Right renal pelvis (tissue), 4 donors: ENCODE data around the gene ZNF408. TPM values are rescaled to one million over a fixed set of nuclear protein-coding genes. Genes with fewer than 3 reads are reported as not detected.

Experiments used
- DNase-seq, 4 donors: peaks; one replicate each; pipeline ENCODE4 v3.0.0-alpha.2; 2013; ENCODE audit warnings: low read depth in 4 of 4, low spot score in 3 of 4, missing footprints in 1 of 4
- polyA plus RNA-seq, 4 donors: library from polyadenylated mRNA; unstranded; fragments of 120-200 nt; gene quantifications; one replicate each; pipeline ENCODE4 v1.2.1, GENCODE V29; 2013; ENCODE audit not compliant: insufficient read length in 4 of 4

The ZNF408 gene
- polyA plus RNA-seq, 4 donors: 9.3 to 11.9 (median 9.7) TPM

- DNase-seq: no peak
Observed at GRCh38 chr11:46675288-46675851, 25.5 kb upstream of the ZNF408 start.

GRCh38 chr11:46675949-46676348 is 24.9 kb upstream of the ZNF408 start:
- DNase-seq: no peak

DNA sequence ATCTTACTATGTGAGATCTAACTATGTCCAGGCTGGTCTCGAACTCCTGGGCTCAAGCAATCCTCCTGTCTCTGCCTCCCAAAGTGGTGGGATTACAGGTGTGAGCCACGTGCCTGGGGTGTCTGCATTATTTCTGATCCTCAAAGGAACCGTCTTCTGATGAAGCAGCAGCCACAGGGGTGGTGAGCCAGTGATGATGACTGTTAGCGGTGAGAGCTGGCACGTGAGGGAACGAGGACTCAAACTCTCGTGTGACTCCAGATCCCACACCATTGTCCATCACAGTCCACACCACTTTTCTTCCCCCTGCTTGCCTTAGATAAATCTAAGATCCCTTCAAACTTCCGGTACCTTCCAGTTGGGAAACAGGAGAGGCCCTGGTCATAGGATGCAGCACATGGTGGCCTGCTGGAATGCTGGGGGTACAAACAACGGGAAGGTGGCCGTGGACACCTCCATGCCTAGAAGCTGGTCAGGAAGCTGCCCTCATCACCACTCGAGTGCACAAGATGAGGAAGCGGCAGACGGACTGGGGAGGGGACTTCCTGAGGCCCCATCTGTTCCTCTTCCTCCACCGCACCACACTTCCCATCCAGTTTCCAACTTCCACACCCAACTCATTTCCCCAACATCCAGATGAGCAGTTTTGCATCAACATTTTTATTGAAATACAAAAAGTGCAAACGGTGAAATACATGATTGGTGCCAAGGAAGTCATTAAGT is 24.2 kb upstream of the ZNF408 start:
- DNase-seq: no peak

DNA sequence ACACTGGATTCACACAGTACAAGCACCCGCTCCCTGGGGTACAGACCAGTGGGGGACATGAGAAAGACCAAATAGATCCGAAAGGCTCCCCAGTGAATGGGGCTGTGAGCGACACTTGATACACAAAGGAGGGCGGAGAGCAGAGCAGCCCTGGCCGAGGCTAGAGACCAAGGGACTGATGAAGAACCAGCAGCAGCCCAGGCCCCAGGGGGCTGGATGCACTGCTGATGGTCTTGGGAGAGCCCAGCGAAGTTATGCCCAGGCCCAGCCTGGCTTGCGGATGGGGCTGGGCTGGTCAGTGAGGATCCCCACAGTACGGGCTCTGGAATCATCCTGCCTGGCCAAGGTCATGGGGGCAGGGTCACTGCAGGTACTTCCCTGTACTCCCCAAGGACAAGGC is 23.7 kb upstream of the ZNF408 start:
- DNase-seq: no peak

GRCh38 chr11:46677991-46678740 is 22.7 kb upstream of the ZNF408 start:
- no peak for DNase-seq

- no peak for DNase-seq
Observed at GRCh38 chr11:46678741-46679130, 22.1 kb upstream of the ZNF408 start.

DNA sequence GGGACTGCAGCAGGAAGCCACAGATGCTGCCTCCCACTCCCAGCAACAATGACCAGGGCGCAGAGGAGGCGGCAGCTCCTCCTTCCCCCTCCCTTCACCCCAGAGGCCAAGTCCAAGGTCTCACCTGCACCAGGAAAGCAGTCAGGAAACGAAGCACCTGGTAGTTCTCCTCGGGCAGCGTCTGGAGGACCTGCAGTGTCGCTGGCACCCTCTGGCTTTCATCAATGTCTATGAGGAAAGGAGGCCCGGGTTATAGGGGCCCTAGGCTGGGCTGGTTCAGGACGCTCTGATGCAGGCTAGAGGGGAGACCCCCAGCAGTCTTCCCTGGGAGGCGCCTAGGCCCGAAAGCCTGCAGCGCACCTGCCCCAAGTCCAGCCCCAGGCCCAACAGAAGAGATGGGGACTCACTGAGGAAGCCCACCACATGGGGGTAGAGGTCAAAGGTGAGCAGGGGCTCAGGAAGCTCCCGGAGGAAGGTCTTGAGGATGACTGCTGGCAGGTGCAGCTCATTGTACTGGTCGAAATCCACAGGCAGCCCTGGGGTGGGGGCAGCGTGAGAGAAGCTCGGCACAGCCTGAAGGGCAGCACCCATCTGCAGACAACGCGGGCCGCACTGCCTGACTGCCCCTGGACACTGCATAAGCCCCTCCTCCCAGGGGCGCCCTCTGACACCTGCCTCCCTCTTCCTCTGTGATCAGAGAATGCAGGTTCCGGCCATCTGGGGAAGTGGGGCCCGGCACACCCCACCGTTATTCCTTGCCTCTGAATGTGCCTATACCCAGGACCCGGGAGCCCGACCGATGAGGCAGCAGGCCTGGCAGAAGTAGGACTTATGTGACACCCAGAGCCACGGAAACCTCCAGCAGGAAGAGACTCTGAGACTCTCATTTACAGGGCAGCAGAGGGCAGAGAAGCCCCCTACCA is 21.3 kb upstream of the ZNF408 start:
- no peak for DNase-seq

DNA sequence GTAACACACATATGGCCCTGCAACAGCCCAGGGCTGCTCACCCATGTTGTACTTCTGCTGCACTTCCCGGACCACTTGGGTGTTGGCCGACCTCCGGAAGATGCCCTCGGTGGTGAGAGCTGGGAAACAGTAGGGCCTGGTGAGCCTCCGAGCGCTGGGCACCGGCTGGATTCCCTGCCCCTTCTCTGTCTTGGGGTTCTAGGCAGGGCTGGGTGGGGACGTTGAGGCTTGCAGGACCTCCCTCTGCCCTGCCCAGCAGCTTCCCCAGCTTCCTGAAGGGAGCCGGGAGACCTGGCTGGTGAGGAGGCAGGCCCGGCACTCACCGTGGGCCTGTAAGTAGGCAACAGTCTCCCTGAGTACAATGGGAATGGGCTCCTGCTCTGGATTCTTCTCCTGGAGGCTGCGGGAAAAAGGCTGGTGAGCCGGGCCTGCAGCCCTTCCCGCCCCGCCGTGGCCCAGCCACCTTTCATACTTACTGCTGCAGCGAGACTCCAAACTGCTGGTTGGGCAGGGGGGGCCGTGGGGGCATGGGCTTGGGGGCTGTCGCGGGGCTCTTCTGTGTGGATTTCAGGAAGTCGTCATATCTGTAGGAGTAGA is 20.6 kb upstream of the ZNF408 start:
- DNase-seq: no peak

GRCh38 chr11:46680815-46681214 is 20.0 kb upstream of the ZNF408 start:
- DNase-seq: no peak

GRCh38 chr11:46681814-46682213 is 19.0 kb upstream of the ZNF408 start:
- DNase-seq: no peak

DNA sequence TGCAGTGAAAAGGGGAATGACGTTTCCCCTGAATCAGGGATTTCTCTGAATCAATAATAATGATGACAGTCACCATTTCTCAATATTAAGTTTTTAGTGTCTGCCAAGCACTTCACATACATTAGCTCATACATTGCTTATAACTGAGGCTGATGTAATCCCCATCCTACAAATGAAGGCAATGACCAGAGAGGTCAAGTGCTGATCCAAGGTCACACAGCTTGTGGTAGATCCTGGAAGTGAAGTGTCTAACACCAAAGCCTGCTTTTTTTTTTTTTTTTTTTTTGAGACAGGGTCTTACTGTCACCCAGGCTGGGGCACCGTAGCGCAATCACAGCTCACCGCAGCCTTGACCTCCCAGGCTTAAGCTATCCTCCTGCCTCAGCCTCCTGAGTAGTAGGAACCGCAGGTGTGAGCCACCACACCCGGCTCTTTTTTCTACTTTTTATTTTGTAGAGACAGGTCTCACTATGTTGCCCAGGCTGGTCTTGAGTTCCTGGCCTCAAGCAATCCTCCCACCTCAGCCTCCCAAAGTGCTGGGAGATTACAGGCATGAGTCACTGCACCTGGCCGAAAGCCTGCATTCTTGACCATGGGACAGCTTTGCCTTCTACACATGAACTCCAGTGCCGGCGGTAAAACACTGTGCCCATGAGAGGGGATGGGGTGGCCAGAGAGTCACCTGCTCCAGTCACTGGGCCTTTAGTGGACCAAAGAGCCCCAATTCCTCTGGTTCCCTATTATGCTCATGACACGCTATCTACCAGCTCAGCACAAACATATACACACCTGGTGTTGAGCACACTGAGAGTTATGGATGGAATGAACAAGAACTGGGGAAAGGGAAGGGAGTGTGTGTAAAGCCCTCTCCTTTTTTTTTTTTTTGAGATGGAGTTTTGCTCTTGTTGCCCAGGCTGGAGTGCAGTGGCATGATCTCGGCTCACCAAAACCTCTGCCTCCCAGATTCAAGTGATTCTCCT is 17.8 kb upstream of the ZNF408 start:
- DNase-seq: no peak

- DNase-seq: no peak
Observed at GRCh38 chr11:46684367-46684766, 16.5 kb upstream of the ZNF408 start.

DNA sequence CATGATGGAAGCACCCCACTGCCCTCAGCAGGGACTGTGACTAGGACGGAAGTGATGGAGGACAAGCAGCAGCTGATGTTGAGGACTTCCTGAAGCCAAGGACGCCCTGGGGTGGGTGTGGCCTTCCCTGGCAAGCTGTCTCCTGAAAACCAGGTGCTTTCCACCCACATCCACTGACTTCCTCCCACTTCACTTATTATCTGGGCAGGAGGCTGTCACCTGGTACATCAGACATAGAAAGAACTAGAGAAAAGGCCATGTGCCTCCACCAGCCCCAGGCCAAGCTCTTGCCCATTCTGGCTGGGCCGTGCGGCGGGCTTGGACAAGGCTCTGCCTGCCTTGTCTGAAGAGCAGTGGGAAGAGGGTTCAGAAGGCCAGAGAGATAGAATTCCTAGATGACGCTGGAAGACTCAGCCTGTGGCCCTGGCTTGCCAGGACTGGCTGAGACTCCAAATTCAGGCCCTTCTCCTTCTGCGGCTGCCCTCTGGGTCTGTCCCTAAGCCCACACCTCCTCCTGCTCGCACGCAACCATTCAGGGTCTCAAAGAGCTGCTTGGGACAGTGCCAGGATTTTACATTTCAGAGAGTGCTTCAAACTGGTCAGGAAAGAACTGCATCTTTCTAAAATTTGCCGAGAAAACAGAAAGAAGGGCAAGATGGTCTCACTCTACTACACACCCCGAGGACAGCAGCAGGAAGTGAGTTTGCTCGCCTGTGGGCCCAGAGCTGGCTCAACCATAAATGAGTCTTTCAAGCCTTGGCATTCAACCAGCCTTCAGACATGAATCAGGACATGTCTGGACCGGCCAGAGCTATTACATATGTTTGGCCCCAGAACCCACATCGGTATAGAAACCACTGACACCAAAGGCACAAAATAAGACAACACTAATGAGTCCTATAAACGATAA is 13.7 kb upstream of the ZNF408 start:
- DNase-seq: no peak

DNA sequence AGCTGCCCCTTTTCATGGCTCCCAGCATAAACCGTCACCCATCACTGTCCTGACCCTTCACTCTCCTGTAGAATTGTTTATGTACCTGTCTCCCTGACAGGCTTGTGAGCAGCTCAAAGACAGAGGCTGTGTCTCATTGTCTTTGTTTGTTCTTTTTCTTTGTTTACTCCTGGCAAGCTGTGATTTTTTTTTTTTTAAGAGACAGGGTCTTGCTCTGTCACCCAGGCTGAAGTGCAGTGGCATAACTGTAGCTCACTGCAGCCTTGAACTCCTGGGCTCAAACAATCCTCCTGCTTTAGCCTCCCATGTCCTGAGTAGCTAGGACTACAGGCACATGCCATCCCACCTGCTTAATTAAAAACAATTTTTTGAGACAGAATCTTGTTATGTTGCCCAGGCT is 10.1 kb upstream of the ZNF408 start:
- no peak for DNase-seq

DNA sequence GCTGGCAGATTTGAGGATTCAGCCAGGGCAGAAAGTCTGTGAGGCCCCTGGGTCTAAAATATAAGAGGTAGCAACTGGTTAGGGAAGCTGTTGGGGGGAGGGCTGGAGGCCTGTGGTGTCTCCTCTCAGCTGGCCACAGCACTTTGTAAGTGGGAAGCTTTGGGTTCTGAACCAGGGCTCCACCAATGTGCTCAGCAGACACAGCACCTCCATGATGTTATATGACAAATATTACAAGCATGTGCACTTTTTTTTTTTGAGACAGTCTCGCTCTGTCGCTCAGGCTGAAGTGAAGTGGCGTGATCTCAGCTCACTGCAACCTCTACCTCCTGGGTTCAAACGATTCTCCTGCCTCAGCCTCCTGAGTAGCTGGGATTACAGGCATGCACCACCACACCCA is 8.4 kb upstream of the ZNF408 start:
- DNase-seq: no peak

GRCh38 chr11:46693597-46694012 is 7.2 kb upstream of the ZNF408 start:
- no peak for DNase-seq

DNA sequence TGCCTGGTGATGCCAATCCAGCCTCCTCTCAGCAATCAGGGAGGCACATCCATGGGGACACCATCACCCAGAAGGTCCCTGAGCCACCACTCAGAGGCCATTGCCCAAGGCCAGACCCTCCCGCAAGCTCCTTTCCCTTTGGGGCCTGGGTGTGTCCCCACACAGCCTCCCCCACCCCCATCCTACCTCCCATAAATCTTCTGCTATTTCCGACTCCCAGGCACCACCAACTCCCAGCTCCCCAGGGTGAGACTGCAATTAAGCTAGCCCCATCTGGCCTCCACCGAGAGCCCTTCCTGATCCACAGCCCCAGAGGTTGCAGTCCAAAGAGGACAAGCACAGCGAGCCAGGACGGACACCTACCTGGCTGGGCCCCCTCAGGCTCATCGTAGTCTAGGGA is 6.8 kb upstream of the ZNF408 start:
- DNase-seq: no peak

- DNase-seq: no peak
Observed at GRCh38 chr11:46694607-46695006, 6.2 kb upstream of the ZNF408 start.
